Chondrocyte (in vitro differentiated cells): Measurements from ENCODE around the gene GPRC5D. TPM values are rescaled to one million over a fixed set of nuclear protein-coding genes. Genes with fewer than 3 reads are reported as not detected.

Experiments used
- DNase-seq: peaks from one replicate; pipeline ENCODE4 v3.0.0; 2021; ENCODE audit warnings: mixed read lengths, low spot score
- H3K27ac Mint-ChIP-seq: one replicate; pipeline ENCODE4 v1.8.0; 2021; ENCODE audit warnings: mild to moderate bottlenecking, moderate library complexity, mixed read lengths; ENCODE audit not compliant: unreplicated experiment
- H3K27me3 Mint-ChIP-seq: 2 replicates; pipeline ENCODE4 v1.8.0; 2021; ENCODE audit warnings: low read depth, mixed read lengths
- H3K36me3 Mint-ChIP-seq: 2 replicates; pipeline ENCODE4 v1.8.0; 2021; ENCODE audit warnings: low read depth, mixed read lengths
- H3K4me1 Mint-ChIP-seq: 2 replicates; pipeline ENCODE4 v1.8.0; 2021; ENCODE audit warnings: low read depth, mild to moderate bottlenecking, mixed read lengths
- H3K4me3 Mint-ChIP-seq: one replicate; pipeline ENCODE4 v1.8.0; 2021; ENCODE audit warnings: mild to moderate bottlenecking, moderate library complexity, mixed read lengths; ENCODE audit not compliant: unreplicated experiment
- H3K9me3 Mint-ChIP-seq: 2 replicates; pipeline ENCODE4 v1.8.0; 2021; ENCODE audit warnings: low read depth, mixed read lengths
- total RNA-seq: library from RNA; stranded (reverse); gene quantifications from 3 replicates; pipeline ENCODE4 v1.2.1, GENCODE V29; 2021
- TF ChIP-seq, protein P1 (sequence below): fragments of 200-600 bp; sonication (generic); IDR thresholded peaks from 2 replicates; pipeline ENCODE4 v1.5.0; 2021; ENCODE audit warnings: antibody characterized with exemption, mild to moderate bottlenecking, moderate library complexity

Gene GPRC5D
- total RNA-seq, 1 donor from 2014 or later, result not detected

GRCh38 chr12:12995088-12995487, 43.1 kb upstream of the GPRC5D start:
- no peaks in the 10 kb centered on the region for H3K27me3 Mint-ChIP-seq
- TF ChIP-seq, protein P1, sequence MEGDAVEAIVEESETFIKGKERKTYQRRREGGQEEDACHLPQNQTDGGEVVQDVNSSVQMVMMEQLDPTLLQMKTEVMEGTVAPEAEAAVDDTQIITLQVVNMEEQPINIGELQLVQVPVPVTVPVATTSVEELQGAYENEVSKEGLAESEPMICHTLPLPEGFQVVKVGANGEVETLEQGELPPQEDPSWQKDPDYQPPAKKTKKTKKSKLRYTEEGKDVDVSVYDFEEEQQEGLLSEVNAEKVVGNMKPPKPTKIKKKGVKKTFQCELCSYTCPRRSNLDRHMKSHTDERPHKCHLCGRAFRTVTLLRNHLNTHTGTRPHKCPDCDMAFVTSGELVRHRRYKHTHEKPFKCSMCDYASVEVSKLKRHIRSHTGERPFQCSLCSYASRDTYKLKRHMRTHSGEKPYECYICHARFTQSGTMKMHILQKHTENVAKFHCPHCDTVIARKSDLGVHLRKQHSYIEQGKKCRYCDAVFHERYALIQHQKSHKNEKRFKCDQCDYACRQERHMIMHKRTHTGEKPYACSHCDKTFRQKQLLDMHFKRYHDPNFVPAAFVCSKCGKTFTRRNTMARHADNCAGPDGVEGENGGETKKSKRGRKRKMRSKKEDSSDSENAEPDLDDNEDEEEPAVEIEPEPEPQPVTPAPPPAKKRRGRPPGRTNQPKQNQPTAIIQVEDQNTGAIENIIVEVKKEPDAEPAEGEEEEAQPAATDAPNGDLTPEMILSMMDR, result no peak
- peaks cover 59% of the 10 kb centered on the region for H3K4me1 Mint-ChIP-seq
- no peaks in the 10 kb centered on the region for H3K36me3 Mint-ChIP-seq
- H3K4me3 Mint-ChIP-seq, result no peak overlapping the region
- DNase-seq, result no peak
- no peak overlapping the region for H3K27ac Mint-ChIP-seq
- no peaks in the 10 kb centered on the region for H3K9me3 Mint-ChIP-seq

DNA sequence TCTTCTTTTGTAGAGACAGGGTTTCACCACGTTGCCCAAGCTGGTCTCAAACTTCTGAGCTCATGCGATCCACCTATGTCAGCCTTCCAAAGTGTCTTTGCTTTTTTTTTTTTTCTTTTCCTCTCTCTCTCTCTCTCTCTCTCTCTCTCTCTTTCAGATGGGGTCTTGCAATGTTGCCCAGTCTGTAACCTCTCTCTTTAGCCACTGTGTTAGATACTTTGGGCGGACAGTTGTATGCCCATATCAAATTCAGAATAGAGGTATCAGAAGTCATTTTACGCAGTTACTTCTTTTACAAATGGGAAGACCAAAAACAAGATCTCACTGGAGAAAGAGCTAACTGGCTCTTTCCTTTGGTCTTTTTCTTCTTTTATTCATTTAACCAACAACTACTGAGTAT, 41.4 kb upstream of the GPRC5D start:
- H3K27ac Mint-ChIP-seq, result peak overlapping the region; percentile 97

GRCh38 chr12:12992418-12993130, 40.6 kb upstream of the GPRC5D start:
- Mint-ChIP-seq H3K4me1 (peaks cover 41% of the 10 kb centered on the region), H3K36me3 (peaks cover 6% of the 10 kb centered on the region), H3K9me3 (no peaks in the 10 kb centered on the region), H3K27me3 (no peaks in the 10 kb centered on the region), H3K27ac (peak overlapping the region; percentile 97), H3K4me3 (peak overlapping the region; percentile 65)
- DNase-seq, result no peak
- TF ChIP-seq, protein P1, result peak; percentile 8

More for the DNA sequence above, 41.4 kb upstream of the GPRC5D start:
- TF ChIP-seq, protein P1, result no peak
- H3K27me3 Mint-ChIP-seq, result no peaks in the 10 kb centered on the region
- DNase-seq, result no peak
- no peaks in the 10 kb centered on the region for H3K9me3 Mint-ChIP-seq
- H3K4me1 Mint-ChIP-seq, result peaks cover 46% of the 10 kb centered on the region
- H3K4me3 Mint-ChIP-seq, result peak overlapping the region; percentile 65
- H3K36me3 Mint-ChIP-seq, result peaks cover 6% of the 10 kb centered on the region

DNA sequence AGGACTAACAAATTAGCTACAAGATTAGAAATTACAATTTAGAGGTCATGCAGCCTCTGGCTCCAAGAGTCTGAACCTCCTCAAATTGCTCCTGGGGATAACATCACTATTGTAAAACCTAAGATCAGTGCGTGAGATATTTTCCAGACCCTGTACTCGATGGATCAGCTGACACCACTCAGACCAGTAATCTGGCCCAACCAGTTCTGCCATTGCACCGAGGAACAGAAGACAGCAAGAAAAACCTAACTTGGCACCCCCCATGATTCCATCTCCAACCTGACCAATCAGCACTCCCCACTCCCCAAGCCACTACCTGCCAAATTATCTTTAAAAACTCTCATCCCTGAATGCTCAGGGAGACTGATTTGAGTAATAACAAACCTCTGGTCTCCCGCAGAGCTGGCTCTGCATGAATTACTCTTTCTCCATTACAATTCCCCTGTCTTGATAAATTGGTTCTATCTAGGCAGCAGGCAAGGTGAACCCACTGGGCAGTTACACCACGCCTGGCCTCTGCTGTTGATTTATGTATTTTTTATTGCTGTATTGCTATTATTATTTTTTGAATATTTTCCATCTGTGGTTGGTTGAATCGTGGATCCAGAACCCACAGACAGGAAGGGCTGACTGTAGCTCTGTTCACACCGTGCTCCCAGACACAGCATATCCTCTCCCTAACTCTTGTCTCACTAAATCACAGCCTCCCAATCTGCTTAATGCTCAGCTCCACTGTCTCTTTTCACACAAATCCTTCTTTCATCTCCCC, 38.9 kb upstream of the GPRC5D start:
- no peaks in the 10 kb centered on the region for H3K9me3 Mint-ChIP-seq
- no peaks in the 10 kb centered on the region for H3K27me3 Mint-ChIP-seq
- TF ChIP-seq, protein P1, result no peak
- no peak overlapping the region for H3K4me3 Mint-ChIP-seq
- DNase-seq, result no peak
- peaks cover 35% of the 10 kb centered on the region for H3K4me1 Mint-ChIP-seq
- peak overlapping the region; percentile 97 for H3K27ac Mint-ChIP-seq
- H3K36me3 Mint-ChIP-seq, result peaks cover 11% of the 10 kb centered on the region

DNA sequence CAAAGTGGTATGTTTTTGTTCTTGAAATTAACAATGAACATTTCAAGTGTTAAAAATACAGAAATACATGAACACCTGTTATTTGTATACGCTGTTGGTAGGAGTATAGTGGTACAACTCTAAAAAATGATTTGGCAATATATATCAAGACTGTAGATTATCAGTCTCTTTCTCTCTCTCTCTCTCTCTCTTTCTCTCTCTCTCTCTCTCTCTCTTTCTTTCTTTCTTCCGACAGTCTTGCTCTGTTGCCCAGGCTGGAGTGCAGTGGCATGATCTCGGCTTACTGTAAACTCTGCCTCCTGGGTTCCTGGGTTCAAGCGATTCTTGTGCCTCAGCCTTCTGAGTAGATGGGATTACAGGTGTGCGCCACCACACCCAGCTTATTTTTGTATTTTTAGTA, 35.5 kb upstream of the GPRC5D start:
- no peak overlapping the region for H3K4me3 Mint-ChIP-seq
- H3K4me1 Mint-ChIP-seq, result peaks cover 25% of the 10 kb centered on the region
- TF ChIP-seq, protein P1, result no peak
- no peaks in the 10 kb centered on the region for H3K9me3 Mint-ChIP-seq
- peaks cover 17% of the 10 kb centered on the region for H3K36me3 Mint-ChIP-seq
- H3K27me3 Mint-ChIP-seq, result no peaks in the 10 kb centered on the region
- no peak for DNase-seq
- H3K27ac Mint-ChIP-seq, result peak overlapping the region; percentile 50
